Kidney epithelial cell (primary cell): Measurements from ENCODE around the gene SFXN1. TPM values are rescaled to one million over a fixed set of nuclear protein-coding genes. Genes with fewer than 3 reads are reported as not detected.

Experiments
- DNase-seq: peaks from one replicate; pipeline ENCODE4 v3.0.0-alpha.2; 2010; ENCODE audit warnings: low read depth
- H3K27me3 ChIP-seq: 2 replicates; pipeline ENCODE4 v1.6.0; 2011; ENCODE audit warnings: low read length; ENCODE audit not compliant: control insufficient read depth, insufficient read depth
- H3K36me3 ChIP-seq: 2 replicates; pipeline ENCODE4 v1.5.1; 2011; ENCODE audit warnings: low read length; ENCODE audit not compliant: control insufficient read depth, insufficient read depth
- H3K4me3 ChIP-seq: 2 replicates; pipeline ENCODE4 v1.5.1; 2011; ENCODE audit warnings: low read depth, mild to moderate bottlenecking, control low read depth, low read length
- total RNA-seq: library from RNA; depleted of rRNA; stranded (reverse); fragments of >200 nt; gene quantifications from 2 replicates; pipeline ENCODE4 v1.2.3, GENCODE V29; 2015
- TF ChIP-seq, protein P1 (sequence below): IDR thresholded peaks from 2 replicates; pipeline ENCODE4 v1.5.1; 2011; ENCODE audit warnings: mild to moderate bottlenecking, moderate library complexity, low read length, control low read depth, inconsistent platforms; ENCODE audit not compliant: insufficient read depth, poor library complexity, severe bottlenecking

SFXN1 gene
- total RNA-seq, 1 donor from 2014 or later = 55.4 TPM

- no peaks in the 10 kb centered on the region for H3K36me3 ChIP-seq
- no peak for DNase-seq
- no peaks in the 10 kb centered on the region for H3K27me3 ChIP-seq
- no peak overlapping the region for H3K4me3 ChIP-seq
- TF ChIP-seq, protein P1, sequence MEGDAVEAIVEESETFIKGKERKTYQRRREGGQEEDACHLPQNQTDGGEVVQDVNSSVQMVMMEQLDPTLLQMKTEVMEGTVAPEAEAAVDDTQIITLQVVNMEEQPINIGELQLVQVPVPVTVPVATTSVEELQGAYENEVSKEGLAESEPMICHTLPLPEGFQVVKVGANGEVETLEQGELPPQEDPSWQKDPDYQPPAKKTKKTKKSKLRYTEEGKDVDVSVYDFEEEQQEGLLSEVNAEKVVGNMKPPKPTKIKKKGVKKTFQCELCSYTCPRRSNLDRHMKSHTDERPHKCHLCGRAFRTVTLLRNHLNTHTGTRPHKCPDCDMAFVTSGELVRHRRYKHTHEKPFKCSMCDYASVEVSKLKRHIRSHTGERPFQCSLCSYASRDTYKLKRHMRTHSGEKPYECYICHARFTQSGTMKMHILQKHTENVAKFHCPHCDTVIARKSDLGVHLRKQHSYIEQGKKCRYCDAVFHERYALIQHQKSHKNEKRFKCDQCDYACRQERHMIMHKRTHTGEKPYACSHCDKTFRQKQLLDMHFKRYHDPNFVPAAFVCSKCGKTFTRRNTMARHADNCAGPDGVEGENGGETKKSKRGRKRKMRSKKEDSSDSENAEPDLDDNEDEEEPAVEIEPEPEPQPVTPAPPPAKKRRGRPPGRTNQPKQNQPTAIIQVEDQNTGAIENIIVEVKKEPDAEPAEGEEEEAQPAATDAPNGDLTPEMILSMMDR = no peak
These were observed 70.4 kb downstream of the SFXN1 start for GRCh38 chr5:175548626-175549311.

GRCh38 chr5:175550055-175550805, 71.9 kb downstream of the SFXN1 start:
- no peaks in the 10 kb centered on the region for H3K27me3 ChIP-seq
- DNase-seq = no peak
- TF ChIP-seq, protein P1 = no peak
- no peaks in the 10 kb centered on the region for H3K36me3 ChIP-seq
- no peak overlapping the region for H3K4me3 ChIP-seq

DNA sequence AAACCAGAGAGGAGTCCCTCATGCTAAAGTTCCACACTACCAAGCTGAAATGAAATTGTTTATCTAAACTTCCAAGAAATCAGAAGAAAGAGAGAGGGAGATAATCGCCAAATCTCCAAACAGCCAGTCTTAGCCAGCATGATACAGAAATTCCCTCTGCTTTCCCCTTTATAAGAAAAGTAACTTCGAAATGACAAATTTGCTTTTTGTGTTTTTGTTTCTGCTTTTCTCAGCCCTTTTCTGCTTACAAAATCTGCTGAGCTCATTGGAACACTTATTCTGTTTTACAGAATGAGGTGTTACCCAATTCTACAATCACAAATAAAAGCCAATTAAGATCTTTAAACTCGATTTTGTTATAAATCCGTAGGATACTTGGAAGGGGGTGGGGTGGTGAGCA, 72.9 kb downstream of the SFXN1 start:
- Histone ChIP-seq H3K4me3 (no peak overlapping the region), H3K36me3 (no peaks in the 10 kb centered on the region), H3K27me3 (no peaks in the 10 kb centered on the region)
- TF ChIP-seq, protein P1 = no peak
- no peak for DNase-seq

- Histone ChIP-seq H3K27me3 (no peaks in the 10 kb centered on the region), H3K4me3 (no peak overlapping the region), H3K36me3 (no peaks in the 10 kb centered on the region)
- TF ChIP-seq, protein P1 = no peak
- no peak for DNase-seq
These were observed 75.9 kb downstream of the SFXN1 start for GRCh38 chr5:175554296-175554695.

DNA sequence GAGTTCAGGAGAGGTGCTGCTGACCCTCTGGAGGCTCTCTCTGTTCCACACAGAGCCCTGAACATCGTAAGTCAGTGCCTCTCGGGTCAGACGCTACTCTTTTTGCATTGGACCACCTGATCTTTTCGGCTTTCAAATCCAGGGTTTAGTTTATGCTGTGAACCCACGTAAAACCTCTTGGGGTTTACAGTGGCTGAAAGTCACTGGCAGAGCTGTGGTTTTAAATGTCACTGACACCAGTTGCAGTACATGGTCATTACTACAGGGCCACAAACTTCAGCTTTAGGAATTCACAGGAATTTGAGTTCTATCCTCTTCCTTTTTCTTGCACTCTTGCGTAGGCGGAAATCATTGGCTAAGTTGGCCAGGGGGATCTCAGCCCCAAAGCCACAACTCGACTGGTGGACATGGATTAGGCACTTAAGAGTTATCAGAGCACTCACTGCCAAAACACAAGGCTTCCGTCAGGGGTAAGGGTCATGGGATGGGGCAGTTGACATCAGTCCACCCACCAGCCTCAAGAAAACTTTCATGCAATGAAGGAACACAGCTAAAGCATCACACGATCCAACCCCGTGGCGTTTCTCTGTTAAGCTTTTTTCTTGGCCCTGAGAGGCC, 76.9 kb downstream of the SFXN1 start:
- TF ChIP-seq, protein P1 = no peak

More for the DNA sequence above, 76.9 kb downstream of the SFXN1 start:
- H3K36me3 ChIP-seq = no peaks in the 10 kb centered on the region
- H3K4me3 ChIP-seq = no peak overlapping the region
- no peak for DNase-seq
- no peaks in the 10 kb centered on the region for H3K27me3 ChIP-seq
